Neural cell (in vitro differentiated cells): ENCODE data around the gene SIK3.

Experiments used
- CTCF ChIP-seq: fragments of 450-650 bp; IDR thresholded peaks from 2 replicates; pipeline ENCODE4 v1.5.1; 2014; ENCODE audit warnings: antibody characterized with exemption, mild to moderate bottlenecking, moderate library complexity; ENCODE audit not compliant: poor library complexity, severe bottlenecking
- EP300 ChIP-seq: fragments of 450-650 bp; conservative IDR thresholded peaks from 2 replicates; pipeline ENCODE4 v1.6.1; 2014; ENCODE audit warnings: antibody characterized with exemption, mild to moderate bottlenecking, moderate library complexity; ENCODE audit not compliant: poor library complexity, severe bottlenecking
- EZH2 ChIP-seq: fragments of 200-600, 300-800 bp; shearing (Covaris generic), sonication (generic); IDR thresholded peaks from 2 replicates; pipeline ENCODE4 v1.6.1; 2014; ENCODE audit warnings: antibody characterized with exemption, low read length, borderline replicate concordance, mild to moderate bottlenecking; ENCODE audit not compliant: insufficient read depth, poor library complexity, severe bottlenecking
- MXI1 ChIP-seq: fragments of 450-650 bp; conservative IDR thresholded peaks from 2 replicates; pipeline ENCODE4 v1.6.1; 2014; ENCODE audit warnings: antibody characterized with exemption, mild to moderate bottlenecking; ENCODE audit not compliant: poor library complexity, severe bottlenecking
- POLR2AphosphoS5 ChIP-seq: IDR thresholded peaks from 2 replicates; pipeline ENCODE4 v1.6.1; 2012
- RAD21 ChIP-seq: fragments of 450-650 bp; conservative IDR thresholded peaks from 2 replicates; pipeline ENCODE4 v1.6.1; 2014; ENCODE audit warnings: antibody characterized with exemption, mild to moderate bottlenecking, moderate library complexity
- SMC3 ChIP-seq: fragments of 450-650 bp; conservative IDR thresholded peaks from 2 replicates; pipeline ENCODE4 v1.6.1; 2014; ENCODE audit warnings: antibody characterized with exemption, mild to moderate bottlenecking, moderate library complexity; ENCODE audit not compliant: poor library complexity
- TAF1 ChIP-seq: IDR thresholded peaks from 2 replicates; pipeline ENCODE4 v1.6.1; 2012; ENCODE audit warnings: low read depth
- TF ChIP-seq, protein P1 (sequence below): IDR thresholded peaks from 2 replicates; pipeline ENCODE4 v1.6.1; 2012; ENCODE audit warnings: borderline replicate concordance

DNA sequence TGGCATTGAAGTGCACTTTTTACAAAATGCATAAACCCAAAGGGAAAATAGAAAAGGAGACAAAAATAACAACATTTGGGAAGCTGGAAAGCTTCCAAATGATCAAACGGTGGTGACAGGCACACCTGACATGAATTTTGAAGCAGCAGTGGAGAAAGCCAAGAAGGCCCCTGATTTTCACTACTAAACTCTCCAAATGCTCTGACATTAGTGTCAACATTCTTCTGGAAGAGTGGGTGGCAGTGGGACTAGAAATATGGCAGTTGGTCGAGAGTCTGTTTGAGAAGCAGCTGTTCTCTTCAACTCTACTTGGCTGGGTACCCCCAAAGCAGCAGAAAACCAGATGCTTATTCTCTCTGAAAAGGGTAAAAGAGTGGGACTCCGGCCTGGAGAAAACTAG lies 294.2 kb downstream of the SIK3 start:
- TF ChIP-seq CTCF (no peak), POLR2AphosphoS5 (no peak), EZH2 (no peak), EP300 (no peak), RAD21 (no peak), MXI1 (no peak), TAF1 (no peak), SMC3 (no peak)
- TF ChIP-seq, protein P1, sequence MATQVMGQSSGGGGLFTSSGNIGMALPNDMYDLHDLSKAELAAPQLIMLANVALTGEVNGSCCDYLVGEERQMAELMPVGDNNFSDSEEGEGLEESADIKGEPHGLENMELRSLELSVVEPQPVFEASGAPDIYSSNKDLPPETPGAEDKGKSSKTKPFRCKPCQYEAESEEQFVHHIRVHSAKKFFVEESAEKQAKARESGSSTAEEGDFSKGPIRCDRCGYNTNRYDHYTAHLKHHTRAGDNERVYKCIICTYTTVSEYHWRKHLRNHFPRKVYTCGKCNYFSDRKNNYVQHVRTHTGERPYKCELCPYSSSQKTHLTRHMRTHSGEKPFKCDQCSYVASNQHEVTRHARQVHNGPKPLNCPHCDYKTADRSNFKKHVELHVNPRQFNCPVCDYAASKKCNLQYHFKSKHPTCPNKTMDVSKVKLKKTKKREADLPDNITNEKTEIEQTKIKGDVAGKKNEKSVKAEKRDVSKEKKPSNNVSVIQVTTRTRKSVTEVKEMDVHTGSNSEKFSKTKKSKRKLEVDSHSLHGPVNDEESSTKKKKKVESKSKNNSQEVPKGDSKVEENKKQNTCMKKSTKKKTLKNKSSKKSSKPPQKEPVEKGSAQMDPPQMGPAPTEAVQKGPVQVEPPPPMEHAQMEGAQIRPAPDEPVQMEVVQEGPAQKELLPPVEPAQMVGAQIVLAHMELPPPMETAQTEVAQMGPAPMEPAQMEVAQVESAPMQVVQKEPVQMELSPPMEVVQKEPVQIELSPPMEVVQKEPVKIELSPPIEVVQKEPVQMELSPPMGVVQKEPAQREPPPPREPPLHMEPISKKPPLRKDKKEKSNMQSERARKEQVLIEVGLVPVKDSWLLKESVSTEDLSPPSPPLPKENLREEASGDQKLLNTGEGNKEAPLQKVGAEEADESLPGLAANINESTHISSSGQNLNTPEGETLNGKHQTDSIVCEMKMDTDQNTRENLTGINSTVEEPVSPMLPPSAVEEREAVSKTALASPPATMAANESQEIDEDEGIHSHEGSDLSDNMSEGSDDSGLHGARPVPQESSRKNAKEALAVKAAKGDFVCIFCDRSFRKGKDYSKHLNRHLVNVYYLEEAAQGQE, result no peak
